HK-2 (cell line): Measurements from ENCODE around the gene C1S.
"Not testable (repeated sequence)": the region's sequence is repeated elsewhere in the genome, so short reads cannot be mapped to it uniquely, and the experiment has no call there.

ENCODE experiments used
- DNase-seq: peaks from one replicate; pipeline ENCODE4 v3.0.0-alpha.2; 2018; ENCODE audit not compliant: unreplicated experiment

The C1S gene

DNA sequence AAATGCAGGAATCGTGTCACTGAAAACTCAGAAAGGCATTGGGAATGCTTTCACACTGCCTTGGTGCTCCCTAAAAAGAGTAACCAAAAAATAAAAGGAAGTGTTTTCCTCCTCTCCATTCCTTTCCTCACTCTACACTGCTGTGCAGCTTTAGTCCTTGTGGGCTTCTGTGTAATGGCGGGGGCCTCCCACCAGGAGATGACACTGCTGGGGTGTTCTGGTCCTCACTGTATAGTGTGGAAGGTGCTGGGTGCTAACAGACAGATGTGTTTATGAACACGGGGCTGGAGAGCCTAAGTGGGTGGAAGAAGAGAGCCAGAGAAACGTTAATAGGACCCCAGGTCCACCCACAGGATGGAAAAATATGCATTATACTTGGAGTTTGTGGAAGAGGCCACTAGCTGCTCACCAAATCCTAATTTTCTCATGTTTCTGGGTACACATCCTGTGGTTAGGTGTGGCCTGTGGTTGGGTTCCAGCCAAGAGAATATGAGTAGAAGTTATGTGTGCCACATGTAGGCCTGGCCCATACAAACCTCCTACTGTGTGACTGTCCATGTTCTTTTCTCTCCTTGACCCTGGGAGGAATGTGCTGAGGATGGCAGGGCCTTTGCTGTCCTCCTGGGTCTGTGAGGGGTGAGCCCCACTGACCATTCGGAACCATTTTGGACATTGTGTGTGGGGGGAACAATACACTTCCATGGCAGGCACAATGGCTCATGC, 14.0 kb upstream of the C1S start:
- no peak for DNase-seq

DNA sequence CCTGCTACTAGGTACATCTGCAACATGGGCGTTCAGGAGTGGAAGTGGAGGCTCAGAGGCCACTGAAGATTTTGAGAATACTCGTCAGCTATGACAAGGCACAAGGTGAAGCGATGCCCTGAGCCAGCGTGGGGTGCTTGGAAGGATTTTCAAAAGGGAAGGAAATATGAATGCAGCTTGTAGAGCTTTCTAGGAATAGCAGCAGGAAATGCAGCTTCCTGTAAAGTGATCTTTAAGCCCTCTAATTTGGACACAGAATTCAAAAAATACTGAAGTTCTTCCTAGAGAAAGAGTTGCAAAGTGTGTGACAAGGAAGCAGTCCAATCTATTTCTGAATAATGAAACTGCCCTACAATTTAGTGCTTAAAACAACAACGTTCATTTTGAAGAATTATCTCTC, 13.2 kb upstream of the C1S start:
- no peak for DNase-seq

DNA sequence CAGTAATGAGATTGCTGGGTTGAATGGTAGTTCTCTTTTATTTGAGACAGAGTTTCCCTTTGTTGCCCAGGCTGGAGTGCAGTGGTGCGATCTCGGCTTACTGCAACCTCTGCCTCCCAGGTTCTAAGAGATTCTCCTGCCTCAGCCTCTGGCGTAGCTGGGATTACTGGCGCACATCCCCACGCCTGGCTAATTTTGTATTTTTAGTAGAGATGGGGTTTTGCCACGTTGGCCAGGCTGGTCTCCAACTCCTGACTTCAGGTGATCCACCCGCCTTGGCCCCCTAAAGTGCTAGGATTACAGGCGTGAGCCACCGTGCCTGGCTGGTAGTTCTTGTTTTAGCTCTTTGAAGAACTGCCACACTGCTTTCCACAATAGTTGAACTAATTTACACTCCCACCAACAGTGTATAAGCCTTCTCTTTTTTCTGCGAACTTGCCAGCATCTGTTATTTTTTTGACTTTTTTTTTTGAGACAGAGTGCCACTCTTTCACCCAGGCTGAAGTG, 11.0 kb upstream of the C1S start:
- not testable (repeated sequence) for DNase-seq

DNA sequence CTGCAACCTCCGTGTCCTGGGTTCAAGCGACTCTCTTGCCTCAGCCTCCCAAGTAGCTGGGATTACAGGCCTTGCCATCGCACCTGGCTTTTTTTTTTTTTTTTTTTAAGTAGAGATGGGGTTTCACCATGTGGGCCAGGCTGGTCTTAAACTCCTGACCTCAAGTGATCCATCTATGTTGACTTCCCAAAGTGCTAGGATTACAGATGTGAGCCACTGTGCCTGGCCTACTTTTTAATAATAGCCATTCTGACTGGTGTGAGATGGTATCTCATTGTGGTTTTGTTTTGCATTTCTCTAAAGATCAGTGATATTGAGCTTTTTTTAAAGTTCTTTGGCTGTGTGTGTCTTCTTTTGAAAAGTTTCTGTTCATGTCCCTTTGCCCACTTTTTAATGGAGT, 10.5 kb upstream of the C1S start:
- not testable (repeated sequence) for DNase-seq

DNA sequence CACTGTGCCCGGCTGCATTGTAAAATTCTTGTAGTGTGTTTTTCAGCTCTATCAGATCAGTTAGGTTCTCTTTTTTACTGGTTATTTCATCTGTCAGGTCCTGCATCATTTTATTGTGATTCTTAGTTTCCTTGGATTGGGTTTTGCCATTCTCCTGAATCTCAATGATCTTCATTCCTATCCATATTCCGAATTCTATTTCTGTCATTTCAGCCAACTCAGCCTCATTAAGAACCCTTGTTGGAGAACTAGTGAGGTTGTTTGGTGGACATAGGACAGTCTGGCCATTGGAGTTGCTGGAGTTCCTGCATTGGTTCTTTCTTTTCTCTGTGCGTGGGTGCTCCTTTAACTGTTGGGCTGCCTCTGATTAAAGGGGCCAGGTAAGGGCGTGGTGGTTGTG, 5.6 kb upstream of the C1S start:
- DNase-seq: no peak

DNA sequence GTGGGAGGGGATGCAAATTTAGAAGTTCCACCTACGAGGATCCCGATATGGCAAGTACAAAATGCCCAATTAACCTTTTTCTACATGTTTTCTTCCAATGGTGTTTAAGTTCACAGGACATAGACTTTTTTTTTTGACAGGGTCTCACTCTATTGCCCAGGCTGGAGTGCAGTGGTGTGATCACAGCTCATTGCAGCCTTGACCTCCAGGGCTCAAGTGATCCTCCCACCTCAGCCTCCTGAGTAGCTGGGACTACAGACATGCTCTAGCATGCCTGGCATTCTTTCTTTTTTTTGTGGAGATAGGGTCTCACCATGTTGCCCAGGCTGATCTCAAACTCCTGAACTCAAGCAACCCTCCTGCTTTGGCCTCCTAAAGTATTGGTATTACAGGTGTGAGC, 4.8 kb upstream of the C1S start:
- DNase-seq: not testable (repeated sequence)

DNA sequence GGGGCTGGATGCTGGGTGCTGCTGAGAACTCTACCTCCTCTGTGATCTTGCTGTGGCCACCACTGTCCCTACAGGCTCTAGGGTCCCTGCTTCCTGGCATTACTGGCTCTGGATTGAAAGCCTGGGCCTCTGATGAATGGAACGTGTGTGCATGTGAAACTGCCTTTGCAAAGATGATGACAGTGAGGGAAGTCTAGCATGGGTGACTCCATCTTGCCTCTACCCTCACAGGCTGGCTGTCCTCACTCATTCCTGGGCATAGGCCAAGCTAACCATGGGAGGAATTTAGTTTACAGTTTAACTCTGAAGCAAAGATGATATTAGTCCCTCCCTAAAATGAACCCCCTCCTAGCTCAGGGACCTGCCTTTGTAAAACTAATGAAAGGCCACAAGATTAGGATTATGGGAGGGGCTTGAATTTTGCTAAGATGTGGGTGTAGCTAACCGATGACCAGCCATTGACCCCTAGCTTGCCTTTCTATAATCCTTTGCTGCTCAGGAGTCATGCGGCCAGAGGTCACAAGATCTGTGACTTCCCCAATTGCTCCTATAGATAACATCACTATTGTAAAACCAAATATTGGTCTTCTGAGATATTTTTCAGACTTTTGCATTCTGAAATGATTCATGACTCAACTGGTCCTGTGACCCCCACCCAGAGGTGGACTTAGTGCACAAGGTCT, 2.2 kb upstream of the C1S start:
- DNase-seq: no peak

DNA sequence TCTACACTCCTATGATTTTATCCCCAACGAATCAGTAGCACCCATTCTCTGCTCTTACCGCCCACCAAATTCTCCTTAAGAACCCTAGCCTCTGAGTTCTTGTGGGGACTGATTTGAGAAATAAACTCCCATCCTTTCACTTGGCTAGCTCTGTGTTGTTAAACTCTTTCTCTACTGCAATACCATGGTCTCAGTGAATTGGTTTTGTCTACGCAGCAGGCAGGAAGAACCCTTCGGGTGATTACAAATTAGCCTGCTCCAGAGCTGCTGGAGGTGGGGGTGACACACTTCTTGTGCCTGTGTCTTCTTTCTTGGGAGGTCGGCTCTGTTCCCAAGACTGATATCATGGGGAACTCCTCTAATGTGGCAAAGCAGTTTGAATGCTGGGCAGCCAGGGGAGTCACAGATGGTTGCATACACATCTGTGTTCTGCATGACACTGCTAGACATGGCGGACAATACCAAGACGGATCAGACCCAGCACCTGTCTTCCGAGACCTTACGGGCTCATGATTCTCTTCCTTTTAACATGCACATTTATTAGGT, 1.6 kb upstream of the C1S start:
- no peak for DNase-seq

DNA sequence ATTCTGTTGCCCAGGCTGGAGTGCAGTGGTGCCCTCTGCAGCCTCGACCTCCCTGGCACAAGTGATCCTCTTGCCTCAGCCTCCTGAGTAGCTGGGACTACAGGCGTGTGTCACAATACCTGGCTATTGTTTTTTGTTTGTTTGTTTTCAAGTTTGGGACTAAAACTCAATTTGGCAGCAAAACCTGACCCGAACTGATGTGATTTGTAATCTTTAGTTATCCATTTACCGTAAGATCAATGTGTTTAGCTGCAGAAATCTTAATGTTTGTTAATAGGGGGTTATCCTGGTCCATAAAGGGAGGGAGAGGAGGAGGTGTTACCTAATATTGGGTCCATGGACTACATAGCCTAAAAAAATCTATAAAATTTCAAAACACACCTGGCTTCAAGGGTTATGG, 738 bp upstream of the C1S start:
- DNase-seq: no peak

DNA sequence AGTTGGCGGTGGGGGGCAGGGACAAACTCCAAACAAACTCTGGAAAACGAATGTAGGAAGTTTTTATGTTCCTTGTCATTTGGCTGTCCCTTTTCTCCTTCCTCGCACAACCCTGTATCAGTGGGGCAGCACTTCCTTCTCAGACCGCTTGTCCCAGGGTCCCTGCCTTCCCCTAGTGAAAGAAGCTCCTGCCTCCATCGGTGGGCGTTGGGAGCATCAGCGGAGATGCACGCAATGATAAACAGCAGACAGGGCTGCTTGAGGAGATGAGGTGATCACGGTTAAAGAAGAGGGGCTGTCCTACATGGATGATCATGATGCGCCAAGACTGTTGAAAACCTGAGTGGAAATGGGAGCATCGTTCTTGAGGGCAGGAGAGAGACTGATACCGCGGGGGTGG, 620 bp downstream of the C1S start:
- DNase-seq: no peak

DNA sequence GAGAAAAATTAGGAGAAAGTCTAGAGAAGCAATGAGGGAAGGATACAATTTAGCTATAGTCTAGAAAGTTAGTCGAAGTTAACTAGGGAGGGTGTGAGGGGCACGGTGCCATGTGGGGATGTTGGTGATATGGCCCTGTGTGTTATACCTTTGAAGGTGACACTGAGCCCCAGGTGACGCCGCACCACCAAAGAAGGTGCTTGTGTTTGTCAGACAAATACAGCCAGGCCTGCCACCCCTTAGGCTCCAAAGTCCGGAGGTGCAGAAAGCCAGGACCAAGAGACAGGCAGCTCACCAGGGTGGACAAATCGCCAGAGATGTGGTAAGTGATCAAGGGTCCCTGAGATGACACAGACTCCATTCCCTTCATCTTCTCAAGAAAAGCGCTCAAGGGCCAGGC, 1.1 kb downstream of the C1S start:
- DNase-seq: no peak

DNA sequence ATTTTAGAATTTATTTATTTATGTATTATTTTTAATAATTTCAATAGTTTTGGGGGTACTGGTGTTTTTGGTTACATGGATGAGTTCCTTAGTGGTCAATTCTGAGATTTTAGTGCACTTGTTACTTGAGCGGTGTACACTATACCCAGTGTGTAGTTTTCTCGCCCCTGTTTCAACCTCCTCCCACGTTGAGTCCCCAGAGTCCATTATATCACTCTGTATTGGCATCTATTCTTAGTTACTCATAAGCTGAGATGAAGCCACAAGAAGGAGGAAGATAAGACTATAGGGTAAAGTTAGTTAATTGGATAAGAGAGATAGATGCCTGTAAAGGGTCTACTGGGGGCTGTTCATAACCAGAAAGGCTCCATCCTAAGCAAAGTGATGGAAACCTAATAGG, 4.0 kb downstream of the C1S start:
- no peak for DNase-seq

DNA sequence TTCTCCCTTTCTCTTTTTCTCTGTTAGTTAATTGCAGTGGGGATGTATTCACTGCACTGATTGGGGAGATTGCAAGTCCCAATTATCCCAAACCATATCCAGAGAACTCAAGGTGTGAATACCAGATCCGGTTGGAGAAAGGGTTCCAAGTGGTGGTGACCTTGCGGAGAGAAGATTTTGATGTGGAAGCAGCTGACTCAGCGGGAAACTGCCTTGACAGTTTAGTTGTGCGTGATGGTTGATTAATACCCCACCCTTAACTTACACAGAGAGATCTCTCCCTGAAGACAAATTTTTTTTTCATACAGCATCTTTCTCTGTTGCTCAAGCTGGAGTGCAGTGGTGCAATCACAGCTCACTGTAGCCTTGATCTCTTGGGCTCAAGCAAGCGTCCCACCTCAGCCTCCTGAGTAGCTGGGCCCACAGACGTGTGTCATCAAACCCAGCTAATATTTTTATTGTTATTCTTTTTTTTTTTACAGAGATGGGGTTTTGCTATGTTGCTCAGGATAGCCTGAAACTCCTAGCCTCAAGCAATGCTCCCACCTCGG, 4.6 kb downstream of the C1S start:
- no peak for DNase-seq

DNA sequence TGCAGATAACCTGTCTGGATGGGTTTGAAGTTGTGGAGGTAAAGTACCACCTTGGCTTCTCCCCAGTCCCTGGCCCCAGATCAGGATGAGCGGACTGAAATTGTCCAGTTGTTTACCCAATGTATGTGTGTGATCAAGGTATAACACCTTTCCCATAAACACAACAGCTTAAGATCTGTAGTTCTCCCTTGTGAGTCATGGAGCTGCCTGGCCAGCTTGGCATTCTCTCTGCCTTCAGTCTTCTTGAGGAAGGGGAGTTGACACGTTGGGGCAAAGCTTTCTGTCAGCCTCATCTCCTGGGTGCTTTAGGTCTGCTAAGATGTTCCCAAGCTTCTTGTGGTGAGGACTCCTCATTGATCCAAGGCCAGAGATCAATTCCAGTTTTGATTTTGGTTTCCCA, 6.1 kb downstream of the C1S start:
- no peak for DNase-seq

DNA sequence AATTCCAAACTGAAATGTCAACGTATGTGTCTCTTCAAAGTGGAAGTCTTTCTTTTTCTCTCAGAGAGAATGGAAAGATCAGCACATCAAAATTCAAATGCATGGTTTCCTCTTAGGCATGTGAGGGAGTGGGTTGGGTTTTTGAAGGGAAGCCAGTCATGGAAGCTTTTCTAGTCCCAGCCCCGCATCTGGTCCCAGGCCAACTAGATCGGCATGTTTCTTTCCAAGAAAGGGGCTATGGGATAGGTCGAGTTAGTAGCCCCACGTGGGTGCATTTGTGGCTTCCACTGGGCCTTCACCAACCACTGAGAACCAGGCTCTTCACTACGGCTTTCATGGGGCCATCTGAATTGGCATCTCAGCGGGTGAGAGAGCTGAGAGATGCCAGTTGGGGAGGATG, 6.6 kb downstream of the C1S start:
- DNase-seq: no peak

DNA sequence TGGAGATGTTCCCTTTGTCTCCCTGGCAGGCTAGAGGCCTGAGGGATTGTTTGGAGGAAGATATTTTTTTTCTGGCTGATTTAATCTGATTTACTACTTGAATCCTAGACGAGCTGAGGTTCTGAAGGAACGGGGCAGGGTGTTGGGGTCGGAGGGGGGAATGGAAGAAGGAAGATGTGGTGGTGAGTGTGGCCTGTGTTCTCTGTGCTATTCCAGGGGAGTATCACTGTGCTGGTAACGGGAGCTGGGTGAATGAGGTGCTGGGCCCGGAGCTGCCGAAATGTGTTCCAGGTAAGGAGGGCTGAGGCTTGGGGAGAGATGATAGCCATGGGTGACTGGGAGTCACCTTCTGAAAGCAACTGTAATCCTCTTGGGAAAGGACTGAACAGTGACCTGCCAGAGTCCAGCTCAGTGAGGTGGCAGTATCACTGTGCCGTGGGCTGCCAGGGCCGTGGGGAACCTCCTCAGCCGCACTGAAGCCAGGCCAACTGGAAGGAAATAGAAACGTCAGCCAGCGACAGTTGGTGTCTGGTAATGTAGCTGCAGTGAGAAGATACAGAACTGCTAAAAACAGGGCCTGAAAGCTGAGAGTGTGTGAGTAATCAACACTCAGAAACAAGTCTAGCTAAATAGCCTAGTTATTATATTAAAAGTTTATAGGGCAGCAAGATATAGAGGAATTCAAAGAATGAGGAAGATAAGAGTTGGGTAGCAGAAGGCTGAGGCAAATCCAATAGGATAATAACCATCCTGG, 7.9 kb downstream of the C1S start:
- DNase-seq: no peak

DNA sequence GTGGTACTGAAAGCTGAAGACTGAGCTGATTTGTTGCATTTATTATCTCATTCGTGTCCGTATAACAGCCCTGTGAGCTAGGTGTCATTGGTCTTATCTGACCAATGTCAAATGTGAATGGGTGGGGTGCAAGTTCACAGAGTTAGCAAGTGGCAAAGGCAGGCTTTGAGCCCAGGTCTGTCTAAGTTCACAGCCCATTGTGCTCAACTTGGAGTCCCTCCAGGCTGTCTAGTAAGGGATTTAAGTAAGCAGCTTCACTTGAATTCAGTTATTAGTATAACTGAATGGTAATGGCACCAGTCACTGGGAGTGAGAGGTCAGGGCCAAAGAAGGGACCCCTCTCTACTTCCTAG, 8.5 kb downstream of the C1S start:
- no peak for DNase-seq

DNA sequence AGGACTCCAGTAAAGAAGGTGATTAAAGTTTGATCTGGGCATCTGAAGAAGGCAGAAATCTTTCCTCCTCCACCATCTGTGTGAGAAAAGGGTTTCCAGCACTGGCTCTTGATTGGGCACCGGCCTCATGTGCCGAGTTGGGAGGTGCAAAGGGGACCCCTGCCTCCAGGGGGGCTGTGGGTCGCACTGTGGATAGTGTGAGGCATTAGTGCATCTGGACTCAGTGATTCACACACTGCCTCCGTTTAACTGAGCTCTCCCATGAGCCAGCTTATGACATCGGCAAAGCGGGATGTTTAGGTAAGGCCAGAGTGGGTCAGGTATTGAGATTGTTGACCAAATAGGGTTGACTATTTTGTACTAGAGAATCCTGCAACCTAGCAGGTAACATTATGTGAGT, 8.9 kb downstream of the C1S start:
- DNase-seq: no peak

DNA sequence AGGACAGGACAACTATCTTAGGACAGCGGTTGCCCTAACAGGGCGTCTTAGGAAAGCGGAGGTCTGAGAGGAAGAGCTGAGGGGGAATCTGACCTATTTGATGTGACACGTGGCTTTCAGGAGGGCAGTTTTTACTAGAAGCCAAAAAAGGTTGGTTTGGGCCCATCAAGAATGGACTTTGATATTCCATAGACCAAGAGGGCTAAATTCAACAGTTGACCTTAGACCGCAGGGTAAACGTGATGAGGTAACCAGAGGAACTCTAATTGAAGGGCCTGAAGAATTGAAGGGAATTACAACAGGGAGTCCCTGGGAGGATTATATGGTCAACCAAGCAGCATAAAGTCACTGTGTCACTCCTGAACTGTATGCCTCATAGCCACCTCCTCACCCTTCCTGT, 11.5 kb downstream of the C1S start:
- DNase-seq: no peak

DNA sequence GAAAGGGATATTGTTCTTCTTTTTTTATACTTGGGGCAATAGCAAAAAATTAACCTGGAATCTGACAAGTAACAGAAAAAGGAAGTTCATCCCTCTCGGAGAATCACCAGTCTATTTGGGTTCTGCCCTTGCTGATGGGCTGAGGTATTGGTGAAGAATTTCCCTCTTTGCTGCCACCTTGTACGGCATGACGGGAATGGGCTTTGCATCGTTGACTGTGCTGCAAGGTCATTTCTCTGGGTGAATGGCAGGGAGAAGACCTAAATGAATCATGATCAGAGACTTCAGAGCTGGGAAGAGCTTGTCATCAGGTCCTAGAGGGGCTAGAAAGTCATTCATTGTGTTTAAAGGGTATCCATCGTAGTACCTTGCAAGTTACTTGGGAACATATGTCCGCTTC, 12.0 kb downstream of the C1S start:
- DNase-seq: no peak

DNA sequence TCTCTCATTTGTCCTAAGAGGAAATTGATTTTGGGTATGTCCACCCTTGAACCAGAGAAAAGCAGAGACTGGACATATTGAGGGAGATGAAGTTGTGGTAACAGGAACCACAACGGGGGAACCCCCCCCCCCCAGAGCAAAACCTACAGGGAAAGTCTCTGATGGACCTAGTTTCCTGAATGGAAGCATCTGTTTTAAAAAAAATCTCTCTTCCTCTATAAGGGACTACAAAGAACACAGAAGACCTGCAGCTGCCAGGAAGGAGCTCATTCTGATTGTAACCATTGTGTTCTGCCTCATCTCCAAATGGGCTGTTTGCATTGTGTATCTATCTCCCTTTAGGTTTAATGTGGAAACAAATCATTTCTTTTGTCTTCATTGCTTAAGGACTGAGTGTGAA, 13.4 kb downstream of the C1S start:
- no peak for DNase-seq

DNA sequence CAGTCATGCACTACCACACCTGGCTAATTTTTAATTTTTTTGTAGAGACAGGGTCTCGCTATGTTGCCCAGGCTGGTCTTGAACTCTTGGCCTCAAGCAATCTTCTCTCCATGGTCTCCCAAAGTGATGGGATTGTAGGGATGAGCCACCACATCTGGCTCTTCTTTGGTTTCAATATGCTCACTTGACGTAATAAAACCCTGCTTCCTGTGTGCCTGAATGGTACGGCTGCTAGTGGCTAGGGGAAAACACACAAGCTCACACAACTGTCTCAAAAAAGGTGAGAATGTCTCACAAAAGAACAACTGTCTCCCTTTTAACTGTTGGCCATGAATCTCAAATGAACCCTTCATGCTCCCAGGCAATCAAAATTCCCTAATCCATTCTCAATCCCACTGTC, 15.0 kb downstream of the C1S start:
- DNase-seq: no peak
